GM13976 (cell line): ENCODE data around the gene FLNA.

ENCODE experiments used
- DNase-seq: peaks from one replicate; pipeline ENCODE4 v3.0.0; 2012; ENCODE audit warnings: low spot score
- in situ Hi-C: fragments of 300-500 bp; cut with MboI; formaldehyde crosslinking; loops from one replicate; pipeline ENCODE4 v1.12.0; 2022; ENCODE audit warnings: low sequenced_read_pairs, mixed read lengths, inconsistent platforms; ENCODE audit not compliant: unreplicated experiment
- TF ChIP-seq, protein P1 (sequence below): IDR thresholded peaks from 2 replicates; pipeline ENCODE4 v1.5.1; 2012; ENCODE audit warnings: borderline replicate concordance, mild to moderate bottlenecking; ENCODE audit not compliant: insufficient read depth; ENCODE audit errors: extremely low read depth, missing control alignments, control extremely low read depth

FLNA gene

DNA sequence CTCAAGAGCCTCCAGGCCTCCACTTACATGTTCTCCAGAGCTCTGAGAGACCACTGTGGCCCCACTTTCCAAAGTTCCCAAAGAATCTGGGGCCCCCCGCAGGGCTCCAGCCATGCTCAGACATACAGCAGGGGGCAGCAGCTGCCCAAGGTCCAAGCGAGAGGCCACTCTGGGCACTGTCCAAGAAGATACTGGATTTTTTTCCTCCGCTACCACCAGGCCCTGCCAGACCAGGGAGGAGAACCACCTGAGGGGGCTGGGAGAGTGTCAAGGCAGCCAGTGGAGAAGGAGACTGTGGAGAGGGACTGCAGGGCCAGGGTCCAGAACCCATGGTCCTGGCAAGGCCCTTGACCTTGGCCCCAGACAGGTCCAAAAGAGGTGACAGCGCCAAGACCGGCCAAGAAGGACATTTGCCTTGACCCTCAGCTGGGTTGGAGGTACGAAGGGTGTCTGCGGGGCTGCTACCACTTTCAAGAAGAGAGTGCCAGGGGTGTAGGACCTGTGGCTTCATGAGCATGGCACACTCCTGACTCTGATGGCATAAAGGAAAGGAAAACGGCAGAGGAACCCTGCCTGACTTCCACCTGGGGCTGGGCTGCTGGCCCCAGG lies 10.0 kb upstream of the FLNA start:
- TF ChIP-seq, protein P1, sequence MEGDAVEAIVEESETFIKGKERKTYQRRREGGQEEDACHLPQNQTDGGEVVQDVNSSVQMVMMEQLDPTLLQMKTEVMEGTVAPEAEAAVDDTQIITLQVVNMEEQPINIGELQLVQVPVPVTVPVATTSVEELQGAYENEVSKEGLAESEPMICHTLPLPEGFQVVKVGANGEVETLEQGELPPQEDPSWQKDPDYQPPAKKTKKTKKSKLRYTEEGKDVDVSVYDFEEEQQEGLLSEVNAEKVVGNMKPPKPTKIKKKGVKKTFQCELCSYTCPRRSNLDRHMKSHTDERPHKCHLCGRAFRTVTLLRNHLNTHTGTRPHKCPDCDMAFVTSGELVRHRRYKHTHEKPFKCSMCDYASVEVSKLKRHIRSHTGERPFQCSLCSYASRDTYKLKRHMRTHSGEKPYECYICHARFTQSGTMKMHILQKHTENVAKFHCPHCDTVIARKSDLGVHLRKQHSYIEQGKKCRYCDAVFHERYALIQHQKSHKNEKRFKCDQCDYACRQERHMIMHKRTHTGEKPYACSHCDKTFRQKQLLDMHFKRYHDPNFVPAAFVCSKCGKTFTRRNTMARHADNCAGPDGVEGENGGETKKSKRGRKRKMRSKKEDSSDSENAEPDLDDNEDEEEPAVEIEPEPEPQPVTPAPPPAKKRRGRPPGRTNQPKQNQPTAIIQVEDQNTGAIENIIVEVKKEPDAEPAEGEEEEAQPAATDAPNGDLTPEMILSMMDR = no peak
- in situ Hi-C loops = no loop called here
- DNase-seq = no peak

DNA sequence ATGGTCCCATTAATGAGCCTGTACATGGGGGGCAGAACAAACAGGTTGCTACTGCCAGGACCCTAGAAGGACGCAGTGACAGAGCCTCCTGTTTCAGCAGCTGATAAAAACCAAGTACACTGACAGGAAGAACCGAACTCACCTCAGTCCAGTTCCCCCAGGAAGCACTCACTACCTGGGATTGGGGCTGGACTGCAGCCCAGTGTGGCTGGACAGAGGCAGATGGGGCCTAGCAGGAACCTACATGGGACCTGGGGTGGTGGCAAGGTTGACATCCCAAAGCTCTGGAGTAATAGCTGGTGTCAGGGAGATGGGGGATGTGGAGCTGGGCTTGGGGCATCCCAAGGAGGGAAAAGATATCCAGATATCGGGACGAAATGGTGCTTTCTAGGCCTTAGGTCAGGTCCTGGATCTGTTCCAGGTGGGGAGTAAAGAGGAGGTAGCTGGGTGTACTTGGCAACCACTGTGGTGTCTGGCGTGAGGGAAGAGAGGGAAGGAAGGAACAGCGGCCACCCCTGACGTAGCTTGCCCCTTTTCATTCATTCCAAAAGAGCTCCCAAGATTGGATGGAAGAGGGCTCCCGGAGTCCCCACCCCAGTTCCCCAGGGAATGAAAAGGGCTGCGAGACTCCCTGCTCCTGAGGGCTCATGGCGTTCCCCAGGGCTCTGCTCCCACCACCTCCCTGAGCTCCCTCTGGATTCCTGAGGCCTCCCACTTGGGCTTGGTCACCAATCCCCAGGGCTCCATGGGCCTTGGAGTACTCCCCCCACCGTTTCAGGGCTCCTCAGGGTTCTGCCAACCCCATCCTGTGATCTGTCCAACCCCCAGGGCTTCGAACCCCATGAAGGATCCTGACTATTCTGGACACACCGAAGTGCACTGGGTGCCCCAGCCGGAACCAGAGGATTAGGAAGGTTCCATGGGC lies 9.2 kb upstream of the FLNA start:
- TF ChIP-seq, protein P1 = no peak
- in situ Hi-C loops = no loop called here
- no peak for DNase-seq

DNA sequence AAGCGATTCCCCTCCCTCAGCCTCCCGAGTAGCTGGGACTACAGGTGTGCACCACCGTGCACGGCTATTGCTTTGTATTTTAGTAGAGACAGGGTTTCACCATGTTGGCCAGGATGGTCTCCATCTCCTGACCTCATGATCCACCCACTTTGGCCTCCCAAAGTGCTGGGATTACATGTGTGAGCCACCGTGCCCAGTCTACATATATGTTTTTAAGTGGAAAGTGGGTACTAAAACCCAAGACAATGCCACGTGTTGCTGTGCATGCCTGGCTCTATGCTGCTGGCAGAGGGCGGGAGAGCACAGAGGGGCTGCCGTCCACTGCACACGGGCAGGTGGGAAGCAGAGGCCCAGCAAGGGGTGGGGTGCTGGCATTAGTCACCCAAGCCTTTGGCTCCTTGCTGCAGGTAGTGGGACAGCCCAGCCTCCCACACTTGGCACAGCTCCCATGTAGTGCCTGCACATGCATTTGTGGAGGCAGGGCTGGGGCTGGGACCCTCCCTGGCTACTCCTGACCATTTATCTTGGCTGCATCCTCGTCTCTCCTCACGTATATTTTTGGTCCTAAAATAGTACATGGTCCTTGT lies 8.1 kb upstream of the FLNA start:
- DNase-seq = no peak
- in situ Hi-C loops = no loop called here
- TF ChIP-seq, protein P1 = no peak

DNA sequence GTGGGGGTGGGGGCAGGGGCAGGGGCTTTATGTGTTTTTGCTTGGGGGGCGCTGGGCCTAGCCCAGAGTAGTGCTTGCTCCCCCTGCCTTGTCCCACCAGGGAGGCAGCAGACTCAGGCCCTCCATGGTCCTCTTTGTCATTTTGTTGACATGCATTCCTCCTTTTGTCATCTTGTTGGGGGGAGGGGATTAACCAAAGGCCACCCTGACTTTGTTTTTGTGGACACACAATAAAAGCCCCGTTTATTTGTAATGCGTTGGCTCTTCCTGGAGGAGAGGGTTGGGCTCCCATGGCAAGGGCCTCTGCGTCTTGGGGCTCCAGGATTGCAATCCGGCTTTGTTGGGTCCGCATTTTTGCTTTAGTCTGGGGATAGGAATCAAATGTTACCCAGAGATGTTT lies 6.8 kb upstream of the FLNA start:
- in situ Hi-C loops = no loop called here

DNA sequence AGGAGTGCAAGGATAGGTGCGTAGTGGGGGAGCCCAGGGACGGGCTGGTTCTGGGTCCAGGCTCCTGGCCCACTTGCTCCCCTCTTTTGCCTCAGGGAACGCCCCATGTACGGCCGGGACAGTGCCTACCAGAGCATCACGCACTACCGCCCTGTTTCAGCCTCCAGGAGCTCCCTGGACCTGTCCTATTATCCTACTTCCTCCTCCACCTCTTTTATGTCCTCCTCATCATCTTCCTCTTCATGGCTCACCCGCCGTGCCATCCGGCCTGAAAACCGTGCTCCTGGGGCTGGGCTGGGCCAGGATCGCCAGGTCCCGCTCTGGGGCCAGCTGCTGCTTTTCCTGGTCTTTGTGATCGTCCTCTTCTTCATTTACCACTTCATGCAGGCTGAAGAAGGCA lies 6.4 kb upstream of the FLNA start:
- in situ Hi-C loops = no loop called here
- TF ChIP-seq, protein P1 = no peak
- no peak for DNase-seq

More for the DNA sequence above, 6.8 kb upstream of the FLNA start:
- TF ChIP-seq, protein P1 = no peak
- DNase-seq = no peak

DNA sequence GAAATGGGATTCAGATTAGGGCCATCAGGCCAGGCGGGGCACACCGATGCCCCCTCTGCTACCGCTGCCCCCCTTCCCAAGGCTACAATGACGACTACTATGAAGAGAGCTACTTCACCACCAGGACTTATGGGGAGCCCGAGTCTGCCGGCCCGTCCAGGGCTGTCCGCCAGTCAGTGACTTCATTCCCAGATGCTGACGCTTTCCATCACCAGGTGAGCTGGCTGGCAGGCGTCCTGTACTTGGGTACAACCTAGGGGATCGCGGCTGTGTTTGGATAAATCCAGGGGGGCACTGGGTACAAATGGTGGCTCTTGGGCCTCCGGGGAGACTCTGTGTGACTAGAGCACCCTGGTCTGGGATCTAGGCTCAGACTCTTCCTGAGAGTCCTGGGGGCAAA lies 5.7 kb upstream of the FLNA start:
- in situ Hi-C loops = no loop called here
- TF ChIP-seq, protein P1 = no peak
- no peak for DNase-seq
